DND-41 (cell line): ENCODE data around the gene FGF11.

ENCODE experiments used
- ATAC-seq: fragments of 200-7000 bp; cut with Tn5 transposase; 3 replicates; pipeline ENCODE4 v1.9.1; 2021; ENCODE audit warnings: low read depth; ENCODE audit not compliant: insufficient read depth
- DNase-seq: peaks from one replicate; pipeline ENCODE4 v3.0.0-alpha.2; 2020
- H2AFZ ChIP-seq: 2 replicates; pipeline ENCODE4 v1.6.0; 2012; ENCODE audit warnings: low read depth, low read length
- H3K27ac ChIP-seq: 2 replicates; pipeline ENCODE4 v1.5.1; 2012; ENCODE audit warnings: low read length, inconsistent platforms
- H3K27me3 ChIP-seq: fragments of 200-600 bp; sonication (generic); 2 replicates; pipeline ENCODE4 v1.6.0; 2012; ENCODE audit warnings: low read length, mild to moderate bottlenecking, inconsistent platforms; ENCODE audit not compliant: insufficient read depth, poor library complexity
- H3K36me3 ChIP-seq: 2 replicates; pipeline ENCODE4 v1.5.1; 2012; ENCODE audit warnings: low read length, inconsistent platforms; ENCODE audit not compliant: insufficient read depth
- H3K4me1 ChIP-seq: 2 replicates; pipeline ENCODE4 v1.5.1; 2012; ENCODE audit warnings: mild to moderate bottlenecking, low read length; ENCODE audit not compliant: insufficient read depth
- H3K4me2 ChIP-seq: 2 replicates; pipeline ENCODE4 v1.6.0; 2012; ENCODE audit warnings: mild to moderate bottlenecking, moderate library complexity, low read length, inconsistent platforms; ENCODE audit not compliant: insufficient read depth
- H3K4me3 ChIP-seq, 2 experiments: fragments of 200-600 bp in 1 of 2; shearing (Covaris generic) in 1 of 2; 2 replicates each; pipeline ENCODE4 v1.5.1; 2012 to 2016; ENCODE audit warnings: inconsistent platforms in 2 of 2, low read length in 2 of 2, mild to moderate bottlenecking in 2 of 2, low read depth in 1 of 2, moderate library complexity in 1 of 2
- H3K79me2 ChIP-seq: 2 replicates; pipeline ENCODE4 v1.6.0; 2012; ENCODE audit warnings: low read length, inconsistent platforms; ENCODE audit not compliant: insufficient read depth
- H3K9ac ChIP-seq: 2 replicates; pipeline ENCODE4 v1.6.0; 2012; ENCODE audit warnings: low read depth, mild to moderate bottlenecking, inconsistent platforms, low read length, moderate library complexity
- H3K9me3 ChIP-seq: 2 replicates; pipeline ENCODE4 v1.5.1; 2012; ENCODE audit warnings: low read length, moderate library complexity, mild to moderate bottlenecking, inconsistent platforms; ENCODE audit not compliant: insufficient read depth, severe bottlenecking
- H4K20me1 ChIP-seq: 2 replicates; pipeline ENCODE4 v1.6.0; 2012; ENCODE audit warnings: low read length; ENCODE audit not compliant: insufficient read depth
- CTCF ChIP-seq: IDR thresholded peaks from 2 replicates; pipeline ENCODE4 v1.5.1; 2012; ENCODE audit warnings: borderline replicate concordance, low read length, moderate library complexity, mild to moderate bottlenecking; ENCODE audit not compliant: poor library complexity, severe bottlenecking; ENCODE audit errors: extremely low read depth
- EZH2 ChIP-seq: IDR thresholded peaks from 3 replicates; pipeline ENCODE4 v1.6.1; 2012; ENCODE audit warnings: borderline replicate concordance, low read depth, mild to moderate bottlenecking, moderate library complexity, low read length, inconsistent platforms; ENCODE audit not compliant: severe bottlenecking

FGF11 gene

GRCh38 chr17:7392696-7393612, 46.4 kb upstream of the FGF11 start:
- H3K79me2 ChIP-seq = no peaks in the 10 kb centered on the region
- DNase-seq (no peak), ATAC-seq (no peak)
- H3K9ac ChIP-seq = peak overlapping the region; percentile 76
- TF ChIP-seq EZH2 = no peak
- no peak for TF ChIP-seq CTCF
- H3K4me1 ChIP-seq = peaks cover 20% of the 10 kb centered on the region
- no peaks in the 10 kb centered on the region for H3K9me3 ChIP-seq
- H2AFZ ChIP-seq = peak overlapping the region; percentile 81; the same call in 1 of the 2 replicates
- H3K36me3 ChIP-seq = no peaks in the 10 kb centered on the region
- no peaks in the 10 kb centered on the region for H3K27me3 ChIP-seq
- no peaks in the 10 kb centered on the region for H4K20me1 ChIP-seq
- H3K4me2 ChIP-seq = peak overlapping the region; percentile 85
- H3K27ac ChIP-seq = no peak overlapping the region
- peak overlapping the region in 1 of 2 experiments; percentile 79; a peak in 2 of 4 replicates for H3K4me3 ChIP-seq

GRCh38 chr17:7393613-7394451, 45.5 kb upstream of the FGF11 start:
- H3K36me3 ChIP-seq = no peaks in the 10 kb centered on the region
- peak overlapping the region; percentile 31 for H3K27ac ChIP-seq
- peaks cover 20% of the 10 kb centered on the region for H3K4me1 ChIP-seq
- H3K27me3 ChIP-seq = no peaks in the 10 kb centered on the region
- peak overlapping the region; percentile 38 to 79; a peak in 3 of 4 replicates for H3K4me3 ChIP-seq
- peak overlapping the region; percentile 85 for H3K4me2 ChIP-seq
- DNase-seq (peak; percentile 49), ATAC-seq (peak; percentile 51)
- TF ChIP-seq EZH2 (no peak), CTCF (peak; percentile 39)
- no peaks in the 10 kb centered on the region for H3K9me3 ChIP-seq
- peak overlapping the region; percentile 81 for H2AFZ ChIP-seq
- H3K9ac ChIP-seq = peak overlapping the region; percentile 76
- no peaks in the 10 kb centered on the region for H3K79me2 ChIP-seq
- H4K20me1 ChIP-seq = no peaks in the 10 kb centered on the region

GRCh38 chr17:7394452-7395191, 44.7 kb upstream of the FGF11 start, which contains the start of gene PLSCR3:
TSS of gene PLSCR3 (minus strand) at chr17:7394525. CDS start at chr17:7394110, 415 bp downstream.
- no peaks in the 10 kb centered on the region for H3K27me3 ChIP-seq
- H3K4me3 ChIP-seq = peak within 1 kb of the TSS; percentile 38 to 79; a peak in 3 of 4 replicates
- H3K79me2 ChIP-seq = no peaks in the 10 kb centered on the region
- TF ChIP-seq CTCF (peak; percentile 41), EZH2 (no peak)
- peak within 1 kb of the TSS; percentile 81 for H2AFZ ChIP-seq
- peak within 1 kb of the TSS; percentile 75 for H3K27ac ChIP-seq
- H3K4me2 ChIP-seq = peak within 1 kb of the TSS; percentile 85
- no peaks in the 10 kb centered on the region for H3K9me3 ChIP-seq
- H3K9ac ChIP-seq = peak within 1 kb of the TSS; percentile 76
- H4K20me1 ChIP-seq = no peaks in the 10 kb centered on the region
- H3K4me1 ChIP-seq = peaks cover 20% of the 10 kb centered on the region
- no peaks in the 10 kb centered on the region for H3K36me3 ChIP-seq
- DNase-seq (peak; percentile 83), ATAC-seq (peak; percentile 91)
